SKM-1 treated with dmso at 0.1 percent for 144 hours (cell line): ENCODE results near the gene PRR20G.
"Not testable (repeated sequence)": the region's sequence is repeated elsewhere in the genome, so short reads cannot be mapped to it uniquely, and the experiment has no call there.

ENCODE experiments used
- DNase-seq: peaks from one replicate; lab custom pipeline; 2025; ENCODE audit not compliant: unreplicated experiment; lab: John Stamatoyannopoulos, UW

PRR20G gene

GRCh38 chr3:127287840-127288239 is at the start of gene PRR20G:
Gene PRR20G, minus strand, starts transcription at chr3:127288046. Its CDS starts 681 bp downstream, at chr3:127287365.
- no peak for DNase-seq

GRCh38 chr3:127337001-127337400 is 49.2 kb upstream of the PRR20G start:
- no peak for DNase-seq

- no peak for DNase-seq
Measured at GRCh38 chr3:127336101-127336500, 48.3 kb upstream of the PRR20G start.

GRCh38 chr3:127330385-127330784 is 42.5 kb upstream of the PRR20G start:
- DNase-seq = no peak

GRCh38 chr3:127329631-127330285 is 41.9 kb upstream of the PRR20G start:
- no peak for DNase-seq

DNA sequence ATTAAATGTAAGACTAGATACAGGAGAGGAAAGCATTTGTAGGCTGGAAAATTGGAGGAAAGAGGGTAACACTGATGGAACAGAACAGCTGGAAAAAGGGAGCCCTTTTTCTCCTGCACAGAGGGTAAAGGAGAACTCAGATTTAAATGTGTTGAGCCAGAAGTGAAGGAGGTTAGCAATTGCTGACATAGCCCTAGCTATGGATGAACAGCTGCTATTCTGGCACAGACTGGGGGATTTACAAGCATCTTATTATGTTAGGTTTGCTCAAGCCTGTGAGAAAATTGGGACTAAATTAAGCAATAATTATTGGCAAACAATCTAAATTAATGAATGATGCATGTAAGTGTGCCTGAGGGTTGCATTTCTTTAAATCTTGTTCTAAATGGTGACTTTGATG is 40.6 kb upstream of the PRR20G start:
- no peak for DNase-seq

GRCh38 chr3:127326341-127326740 is 38.5 kb upstream of the PRR20G start:
- DNase-seq = no peak

DNA sequence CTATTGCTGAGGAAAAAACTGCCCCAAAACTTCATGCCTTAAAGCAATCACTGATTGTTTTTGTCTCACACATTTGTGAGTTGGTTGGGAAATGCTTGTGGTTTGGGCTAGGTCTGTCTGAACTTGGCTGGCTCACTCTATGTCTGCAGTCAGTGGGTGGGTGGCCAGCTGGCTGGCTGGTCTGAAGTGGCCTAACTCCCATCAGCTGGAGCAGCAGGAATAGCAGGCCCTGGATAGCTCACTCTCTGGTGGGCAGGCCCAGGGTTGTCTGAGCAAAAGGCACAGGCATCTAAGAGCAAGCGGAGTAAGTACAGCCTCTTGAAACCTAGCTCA is 37.7 kb upstream of the PRR20G start:
- DNase-seq = no peak

GRCh38 chr3:127324913-127325628 is 37.2 kb upstream of the PRR20G start:
- DNase-seq = no peak

GRCh38 chr3:127324076-127324475 is 36.2 kb upstream of the PRR20G start:
- DNase-seq = no peak

DNA sequence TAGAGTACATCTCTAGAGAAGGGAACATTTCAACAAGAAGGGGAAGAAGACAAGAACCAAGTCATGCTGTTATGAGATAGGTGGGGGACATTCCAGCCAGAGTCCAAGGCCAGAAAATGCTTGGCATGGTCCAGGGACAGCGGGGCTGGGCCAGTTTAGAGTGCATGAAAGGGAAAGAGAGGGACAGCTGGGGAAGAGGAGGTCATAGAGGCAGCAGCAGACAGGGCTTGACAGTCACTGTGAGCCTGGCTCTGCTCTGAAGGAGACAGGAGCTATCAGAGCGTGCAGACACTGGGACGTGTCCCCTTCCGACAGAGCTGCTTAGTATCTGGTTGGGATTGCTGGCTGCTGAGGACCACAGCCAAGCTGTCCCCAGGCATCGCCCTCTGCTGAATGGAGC is 35.7 kb upstream of the PRR20G start:
- no peak for DNase-seq

DNA sequence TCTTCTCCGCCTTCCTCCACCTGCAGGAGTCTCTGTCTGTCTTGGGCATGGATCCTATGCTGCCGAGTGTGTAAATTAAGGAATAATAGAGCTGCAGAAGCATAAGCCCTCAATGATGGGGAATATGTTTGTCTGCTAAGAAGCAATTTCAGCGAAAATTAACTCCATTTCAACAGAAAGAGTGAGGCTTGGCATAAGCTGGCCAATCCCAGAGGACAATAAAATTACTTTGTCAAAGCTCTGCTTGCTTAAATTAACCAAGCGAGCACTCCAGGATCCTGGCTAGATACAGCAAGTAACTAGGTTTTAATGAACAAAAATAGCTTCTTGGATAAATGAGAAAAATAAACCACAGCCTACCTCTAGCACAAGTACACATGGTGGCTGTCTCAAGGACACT is 33.5 kb upstream of the PRR20G start:
- DNase-seq = no peak

GRCh38 chr3:127320529-127321121 is 32.8 kb upstream of the PRR20G start:
- no peak for DNase-seq

GRCh38 chr3:127316685-127317084 is 28.8 kb upstream of the PRR20G start:
- DNase-seq = no peak

GRCh38 chr3:127312818-127313217 is 25.0 kb upstream of the PRR20G start:
- no peak for DNase-seq

DNA sequence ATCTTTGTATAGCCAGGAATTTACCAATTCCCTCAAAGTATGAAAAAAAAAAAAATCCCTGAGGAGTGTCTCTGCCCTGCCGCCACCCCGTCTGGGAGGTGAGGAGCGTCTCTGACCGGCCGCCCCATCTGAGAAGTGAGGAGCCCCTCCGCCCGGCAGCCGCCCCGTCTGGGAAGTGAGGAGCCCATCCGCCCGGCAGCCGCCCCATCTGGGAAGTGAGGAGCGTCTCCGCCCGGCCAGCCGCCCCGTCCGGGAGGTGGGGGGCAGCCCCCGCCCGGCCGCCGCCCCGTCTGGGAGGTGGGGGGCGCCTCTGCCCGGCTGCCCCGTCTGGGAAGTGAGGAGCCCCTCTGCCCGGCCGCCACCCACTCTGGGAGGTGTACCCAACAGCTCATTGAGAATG is 21.0 kb upstream of the PRR20G start:
- not testable (repeated sequence) for DNase-seq

GRCh38 chr3:127307916-127308315 is 20.1 kb upstream of the PRR20G start:
- DNase-seq = peak; percentile 17

GRCh38 chr3:127307112-127307835 is 19.4 kb upstream of the PRR20G start:
- peak; percentile 11 for DNase-seq

DNA sequence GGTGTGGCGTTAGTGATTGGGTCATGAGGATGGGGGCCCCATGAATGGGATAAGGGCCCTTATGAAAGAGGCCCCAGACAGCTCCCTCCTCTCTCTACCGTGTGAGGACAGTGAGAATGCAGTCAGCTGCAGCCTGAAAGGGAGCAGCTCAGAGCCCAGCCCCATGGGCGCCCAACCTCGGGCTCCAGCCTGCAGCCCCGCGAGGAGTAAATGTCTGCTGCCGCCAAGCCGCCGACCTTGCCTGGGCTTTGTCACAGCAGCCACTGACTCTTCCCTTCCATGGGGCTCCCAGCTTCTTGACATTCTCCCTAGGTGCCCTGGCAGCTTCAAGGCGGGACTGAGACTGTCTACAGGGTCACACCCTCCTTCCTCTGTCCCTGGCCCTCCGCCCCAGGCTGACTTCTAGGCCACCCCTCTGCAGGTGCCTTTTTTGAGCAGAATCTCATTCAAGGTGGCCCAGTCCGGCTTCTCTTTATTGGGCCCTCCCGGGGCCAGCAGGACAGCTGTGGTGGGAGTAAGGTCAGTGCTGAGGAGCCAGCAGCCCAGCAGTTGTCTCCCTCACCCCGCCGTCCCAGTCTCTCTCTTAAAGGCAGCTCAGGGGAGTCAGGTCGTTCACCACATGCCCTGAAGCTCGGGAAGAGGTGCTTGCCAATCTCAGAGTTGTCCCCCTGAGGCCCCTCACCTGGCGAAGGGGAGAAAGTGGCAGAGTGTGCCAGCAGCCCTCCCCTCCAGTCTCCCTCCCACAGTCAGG is 18.7 kb upstream of the PRR20G start:
- no peak for DNase-seq

- DNase-seq = no peak
Measured at GRCh38 chr3:127305499-127306060, 17.7 kb upstream of the PRR20G start.
